Stimulated activated CD4-positive, alpha-beta T cell treated with anti-CD3 and anti-CD28 coated beads, Interleukin-4, amount 100 ng/mL, for 48 hours (primary cell): ENCODE data around the gene IRF3.

Experiments
- DNase-seq, 2 donors: peaks; one replicate each; pipeline ENCODE4 v3.0.0-alpha.2; 2020; ENCODE audit warnings: low read depth in 2 of 2

Gene IRF3

GRCh38 chr19:49665351-49666119, at the start of gene IRF3, which contains the start of gene BCL2L12:
Gene IRF3 (minus strand): TSS chr19:49665857. CDS start chr19:49664838, 1,019 bp downstream.
Gene BCL2L12 (plus strand): TSS chr19:49665933. CDS start chr19:49666693, 760 bp downstream.
- peak; percentile 99 to 100 for DNase-seq

DNA sequence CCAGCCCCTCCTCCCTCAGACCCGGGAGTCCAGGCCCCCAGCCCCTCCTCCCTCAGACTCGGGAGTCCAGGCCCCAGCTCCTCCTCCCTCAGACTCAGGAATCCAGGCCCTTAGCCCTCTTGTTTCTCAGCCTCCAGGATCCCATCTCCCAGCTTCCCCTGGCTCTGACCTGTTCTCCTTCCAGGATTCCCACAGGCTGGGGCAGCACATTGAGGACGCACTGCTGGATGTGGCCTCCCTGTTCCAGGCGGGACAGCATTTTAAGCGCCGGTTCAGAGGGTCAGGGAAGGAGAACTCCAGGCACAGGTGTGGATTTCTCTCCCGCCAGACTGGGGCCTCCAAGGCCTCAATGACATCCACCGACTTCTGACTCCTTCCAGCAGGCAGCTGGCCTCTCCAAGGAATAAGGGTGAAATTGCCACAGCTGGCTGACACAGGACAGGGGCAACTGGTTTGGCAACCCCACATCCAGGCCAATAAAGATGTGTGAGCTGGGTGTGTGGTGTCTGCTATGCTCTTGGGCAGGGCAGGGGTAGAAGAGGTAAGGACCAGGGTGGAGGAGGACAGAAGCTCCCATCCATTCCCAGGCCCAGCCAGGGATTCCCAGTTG, 47.7 kb upstream of the IRF3 start:
- DNase-seq: no peak

GRCh38 chr19:49712397-49712859, 46.8 kb upstream of the IRF3 start:
- DNase-seq: no peak

GRCh38 chr19:49710372-49710951, 44.8 kb upstream of the IRF3 start:
- DNase-seq: no peak

GRCh38 chr19:49705919-49706318, 40.3 kb upstream of the IRF3 start:
- no peak for DNase-seq

- DNase-seq: no peak
These were observed 39.4 kb upstream of the IRF3 start for GRCh38 chr19:49704888-49705642.

GRCh38 chr19:49701271-49701786, 35.7 kb upstream of the IRF3 start:
- DNase-seq: no peak

- no peak for DNase-seq
These were observed 34.9 kb upstream of the IRF3 start for GRCh38 chr19:49700563-49700962.

GRCh38 chr19:49699364-49699763, 33.7 kb upstream of the IRF3 start:
- no peak for DNase-seq

- no peak for DNase-seq
These were observed 31.2 kb upstream of the IRF3 start for GRCh38 chr19:49696865-49697264.

- DNase-seq: no peak
These were observed 30.5 kb upstream of the IRF3 start for GRCh38 chr19:49696115-49696514.

- no peak for DNase-seq
These were observed 26.5 kb upstream of the IRF3 start for GRCh38 chr19:49692147-49692506.

GRCh38 chr19:49691243-49692146, 25.8 kb upstream of the IRF3 start:
- DNase-seq: no peak

- DNase-seq: peak; percentile 62 to 63
These were observed 25.1 kb upstream of the IRF3 start, which contains the start of gene CPT1C for GRCh38 chr19:49690656-49691242. Gene CPT1C (plus strand): TSS chr19:49691116. CDS start chr19:49692253, 1,137 bp downstream.

- no peak for DNase-seq
These were observed 24.5 kb upstream of the IRF3 start for GRCh38 chr19:49690079-49690655.

- peak in 1 of 2 donors; percentile 44 for DNase-seq
These were observed 23.7 kb upstream of the IRF3 start, which contains the start of gene ADM5 for GRCh38 chr19:49689133-49690078. Gene ADM5 (plus strand): TSS chr19:49689594. CDS start chr19:49689838, 244 bp downstream.

GRCh38 chr19:49688531-49689132, 23.0 kb upstream of the IRF3 start:
- DNase-seq: no peak
